ENCODE measurements around the gene IL12RB2.
A peak's percentile ranks its signal among the peaks of the same experiment; 100 is the strongest.
"Not testable (repeated sequence)": the region's sequence is repeated elsewhere in the genome, so short reads cannot be mapped to it uniquely, and the experiment has no call there.

Gene IL12RB2

GRCh38 chr1:67417733-67418132, 110.1 kb downstream of the IL12RB2 start:
- peak overlapping the region; percentile 37 for H3K27ac Mint-ChIP-seq
- peaks cover 100% of the 10 kb centered on the region for H3K36me3 Mint-ChIP-seq
- peaks cover 54% of the 10 kb centered on the region for H3K4me1 Mint-ChIP-seq
- not testable (repeated sequence) for DNase-seq (ENCODE audit: low spot score in 2 of 2); ATAC-seq; H3K4me3 Mint-ChIP-seq; H3K9me3 Mint-ChIP-seq

- Mint-ChIP-seq H3K4me3 (no peak overlapping the region), H3K36me3 (peaks cover 100% of the 10 kb centered on the region), H3K4me1 (peaks cover 60% of the 10 kb centered on the region), H3K27ac (peak overlapping the region; percentile 80), H3K9me3 (no peaks in the 10 kb centered on the region)
- DNase-seq (ENCODE audit: low spot score in 2 of 2) (no peak), ATAC-seq (no peak)
Measured at GRCh38 chr1:67418839-67419586, 111.3 kb downstream of the IL12RB2 start.

- H3K4me1 Mint-ChIP-seq: peaks cover 59% of the 10 kb centered on the region
- DNase-seq (ENCODE audit: low spot score in 2 of 2) (no peak), ATAC-seq (no peak)
- H3K9me3 Mint-ChIP-seq: no peaks in the 10 kb centered on the region
- peak overlapping the region; percentile 80 for H3K27ac Mint-ChIP-seq
- peaks cover 100% of the 10 kb centered on the region for H3K36me3 Mint-ChIP-seq
- H3K4me3 Mint-ChIP-seq: no peak overlapping the region
Measured at GRCh38 chr1:67420835-67421492, 113.3 kb downstream of the IL12RB2 start.

GRCh38 chr1:67427465-67427864, 119.8 kb downstream of the IL12RB2 start:
- Mint-ChIP-seq H3K9me3 (no peaks in the 10 kb centered on the region), H3K27ac (peak overlapping the region; percentile 100), H3K36me3 (peaks cover 92% of the 10 kb centered on the region), H3K4me3 (peak overlapping the region; percentile 99), H3K4me1 (peaks cover 57% of the 10 kb centered on the region)
- ATAC-seq: no peak
- no peak for DNase-seq (ENCODE audit: low spot score in 2 of 2)

DNA sequence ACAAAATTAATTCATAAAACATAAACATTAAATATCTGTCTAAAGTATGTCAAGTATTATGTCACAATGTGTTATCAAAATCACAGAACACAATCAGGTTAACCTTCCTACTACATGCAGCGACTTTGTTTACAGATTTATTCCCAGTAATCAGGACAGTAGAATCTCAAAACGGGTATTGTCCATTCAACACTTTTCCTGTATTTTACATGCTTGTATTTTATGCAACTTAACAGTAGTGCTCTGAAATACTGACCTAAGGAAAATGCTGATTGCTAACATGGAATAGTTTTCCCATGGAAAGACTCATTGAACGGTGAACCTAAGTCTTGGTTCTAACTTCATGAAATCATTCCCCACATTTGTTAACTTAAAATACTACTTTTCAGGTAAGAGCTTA, 120.3 kb downstream of the IL12RB2 start:
- H3K27ac Mint-ChIP-seq: peak overlapping the region; percentile 100
- peaks cover 52% of the 10 kb centered on the region for H3K4me1 Mint-ChIP-seq
- peaks cover 87% of the 10 kb centered on the region for H3K36me3 Mint-ChIP-seq
- DNase-seq (ENCODE audit: low spot score in 2 of 2): no peak
- ATAC-seq: no peak
- no peaks in the 10 kb centered on the region for H3K9me3 Mint-ChIP-seq
- peak overlapping the region; percentile 99 for H3K4me3 Mint-ChIP-seq

DNA sequence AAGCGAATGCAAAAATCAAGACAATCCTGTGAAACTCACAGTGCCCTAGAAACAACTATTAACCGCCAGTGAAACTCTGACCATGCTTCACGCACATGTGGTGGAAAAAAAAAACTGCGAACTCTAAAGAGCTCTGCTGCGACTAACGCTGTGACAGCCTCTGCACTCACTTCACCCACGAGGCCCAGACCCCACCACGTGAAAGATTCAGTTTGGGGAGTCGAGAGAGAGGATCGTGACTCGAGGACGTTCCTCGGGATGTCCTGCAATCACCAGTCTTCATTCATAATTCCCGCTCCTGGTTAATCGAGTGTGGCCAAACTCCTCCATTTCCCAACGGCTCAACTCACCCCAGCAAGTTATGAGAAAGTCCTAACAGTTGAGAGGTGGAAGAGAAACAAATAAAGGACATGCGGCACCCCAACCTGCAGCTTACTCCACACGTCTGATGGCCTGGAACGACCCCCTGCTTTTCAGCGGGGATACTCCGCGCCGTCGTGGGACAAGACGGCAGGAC, 121.4 kb downstream of the IL12RB2 start:
- Mint-ChIP-seq H3K9me3 (no peaks in the 10 kb centered on the region), H3K27ac (peak overlapping the region; percentile 100), H3K4me1 (peaks cover 50% of the 10 kb centered on the region), H3K4me3 (peak overlapping the region; percentile 99), H3K36me3 (peaks cover 76% of the 10 kb centered on the region)
- DNase-seq (ENCODE audit: low spot score in 2 of 2) (peak; percentile 21 to 64), ATAC-seq (no peak)

DNA sequence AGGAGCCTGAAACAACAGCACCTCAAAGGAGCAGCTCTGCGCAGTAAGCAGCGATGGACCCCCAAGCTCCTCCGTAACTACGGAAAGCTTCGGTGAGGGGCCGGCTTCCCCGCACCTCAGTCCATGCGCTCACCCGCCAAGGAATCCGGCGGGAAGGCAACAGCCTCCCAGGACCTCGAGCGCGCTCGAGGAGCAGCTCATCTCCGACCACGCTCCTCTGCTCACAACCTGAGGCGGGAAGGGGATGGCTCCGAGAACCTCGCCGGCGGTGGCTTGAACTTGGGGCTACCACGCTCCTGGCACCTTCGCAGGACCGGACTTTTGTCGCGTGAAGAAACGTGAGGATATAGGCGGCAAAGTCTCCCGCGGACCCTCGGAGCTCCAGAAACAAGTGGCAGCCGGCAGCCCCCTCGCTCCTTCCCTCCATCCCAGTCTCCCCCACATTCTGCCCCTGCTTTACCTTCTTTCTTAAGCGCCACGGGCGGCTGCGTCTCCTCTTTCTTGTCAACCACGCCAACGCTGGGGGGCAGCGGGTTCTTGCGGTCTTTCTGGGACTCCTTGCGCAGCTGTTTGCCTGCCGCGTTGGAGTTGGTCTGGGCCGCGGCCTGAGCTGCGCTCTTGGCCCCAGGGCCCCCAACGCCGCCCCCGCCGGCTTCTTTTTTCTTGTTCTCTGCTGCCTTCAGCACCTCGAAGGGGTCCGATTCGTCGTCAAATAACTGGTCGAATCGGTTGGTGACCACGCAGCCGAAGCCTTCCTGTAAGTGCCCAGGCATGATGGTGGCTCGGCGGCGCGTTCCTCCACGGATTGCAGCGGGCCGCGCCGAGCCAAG, 122.1 kb downstream of the IL12RB2 start:
- Mint-ChIP-seq H3K4me3 (peak overlapping the region; percentile 99), H3K9me3 (no peaks in the 10 kb centered on the region), H3K27ac (peak overlapping the region; percentile 100), H3K4me1 (peaks cover 46% of the 10 kb centered on the region), H3K36me3 (peaks cover 69% of the 10 kb centered on the region)
- DNase-seq (ENCODE audit: low spot score in 2 of 2) (peak in 1 of 2 donors; percentile 29), ATAC-seq (peak; percentile 19)

DNA sequence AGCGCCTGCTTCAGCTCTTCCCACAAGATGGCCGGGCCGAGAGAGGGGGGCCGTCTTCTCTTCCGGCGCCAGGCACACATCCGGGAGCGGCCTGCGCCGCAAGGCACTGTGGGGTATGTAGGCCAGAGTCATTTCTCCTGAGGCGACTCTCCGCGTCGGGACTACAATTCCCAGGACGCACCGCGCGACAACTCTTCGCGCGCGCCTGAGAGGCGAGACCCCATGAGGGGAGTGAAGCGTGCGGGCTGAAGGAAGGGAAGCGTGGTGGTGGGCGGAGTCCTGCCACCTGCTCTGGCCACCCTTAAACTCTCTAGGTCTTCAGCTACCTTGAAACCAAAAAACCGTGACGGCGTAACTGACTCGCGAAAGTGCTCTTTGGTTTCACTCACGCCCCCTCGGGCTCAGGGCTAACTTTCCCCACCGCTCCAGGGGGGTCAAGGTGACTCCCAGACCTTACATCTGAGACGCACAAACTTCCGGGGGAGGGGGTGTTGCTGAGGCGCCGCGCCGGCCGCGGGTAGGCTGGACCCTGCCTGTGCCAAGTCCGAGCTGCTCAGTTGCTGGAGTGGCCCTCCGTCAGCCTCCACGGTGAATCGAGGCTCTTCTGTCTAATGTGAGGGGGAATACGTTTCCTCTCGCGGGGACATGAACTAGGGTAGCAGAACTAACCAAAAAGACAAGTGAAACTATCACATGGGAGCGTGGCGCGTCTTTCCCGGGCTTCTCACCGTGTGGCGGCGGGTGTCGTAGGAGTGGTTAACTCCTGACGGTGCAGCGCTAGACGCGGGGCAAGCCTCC, 122.9 kb downstream of the IL12RB2 start, which contains the start of gene SERBP1:
Gene SERBP1, minus strand, starts transcription at position 45 of the 798 bp plus-strand sequence. CDS start 102 bp downstream, outside the sequence.
- peak; percentile 83 to 95 for DNase-seq (ENCODE audit: low spot score in 2 of 2)
- ATAC-seq: peak; percentile 94
- Mint-ChIP-seq H3K9me3 (no peaks in the 10 kb centered on the region), H3K4me3 (peak within 1 kb of the TSS; percentile 99), H3K36me3 (peaks cover 61% of the 10 kb centered on the region), H3K27ac (peak within 1 kb of the TSS; percentile 100), H3K4me1 (peaks cover 39% of the 10 kb centered on the region)

DNA sequence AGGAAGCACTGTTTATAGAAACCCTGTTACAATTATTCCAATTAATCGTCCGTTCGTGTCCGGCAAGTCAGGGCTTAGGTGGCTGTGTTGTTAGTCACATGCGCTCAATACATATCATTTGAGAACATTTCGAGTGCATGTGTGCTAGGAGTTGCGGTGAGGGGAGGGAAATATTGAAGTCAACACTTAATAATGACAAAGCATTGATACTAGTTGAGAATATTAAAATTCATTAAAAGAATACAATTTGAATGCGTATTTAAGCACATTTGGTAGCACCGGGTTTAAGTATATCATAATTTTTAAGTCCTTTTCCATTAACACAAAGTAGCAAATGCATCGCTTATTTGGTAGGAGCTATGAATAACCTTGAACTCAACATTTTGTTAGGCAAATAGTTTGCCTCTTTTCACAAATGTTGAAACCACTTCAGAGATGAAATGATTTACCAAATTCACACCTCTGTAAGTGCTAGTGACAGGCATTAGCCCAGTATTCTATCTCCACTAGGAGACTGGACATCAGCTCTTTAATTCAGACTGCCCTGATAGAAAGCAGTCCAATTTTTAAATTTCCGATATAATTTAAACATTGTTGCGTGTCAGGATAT, 123.6 kb downstream of the IL12RB2 start:
- Mint-ChIP-seq H3K27ac (peak overlapping the region; percentile 100), H3K36me3 (peaks cover 54% of the 10 kb centered on the region), H3K4me1 (peaks cover 32% of the 10 kb centered on the region), H3K4me3 (peak overlapping the region; percentile 99), H3K9me3 (no peaks in the 10 kb centered on the region)
- DNase-seq (ENCODE audit: low spot score in 2 of 2): no peak
- ATAC-seq: no peak

- DNase-seq (ENCODE audit: low spot score in 2 of 2) (no peak), ATAC-seq (no peak)
- Mint-ChIP-seq H3K9me3 (no peaks in the 10 kb centered on the region), H3K27ac (peak overlapping the region; percentile 62), H3K4me3 (peak overlapping the region; percentile 99), H3K36me3 (peaks cover 46% of the 10 kb centered on the region), H3K4me1 (peaks cover 27% of the 10 kb centered on the region)
Measured at GRCh38 chr1:67431869-67432578, 124.4 kb downstream of the IL12RB2 start.

DNA sequence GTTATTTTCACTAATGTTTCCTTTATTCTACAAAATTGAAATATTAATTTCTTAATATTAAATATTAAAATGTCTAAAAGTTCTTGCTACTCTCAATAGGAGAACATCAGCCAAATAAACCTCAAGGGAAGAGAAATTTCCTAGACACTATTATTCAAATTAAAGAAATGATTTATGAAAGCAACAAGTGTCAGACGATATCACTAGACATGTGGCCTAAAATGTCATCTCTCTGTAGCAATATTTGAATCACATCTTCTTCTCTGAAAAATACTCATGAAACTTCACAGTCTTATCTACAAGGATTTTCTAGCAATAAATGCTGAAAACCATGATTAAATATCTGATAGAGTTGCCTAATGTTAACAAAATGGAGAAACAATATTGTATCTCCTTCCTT, 125.1 kb downstream of the IL12RB2 start:
- H3K36me3 Mint-ChIP-seq: peaks cover 39% of the 10 kb centered on the region
- no peak for DNase-seq (ENCODE audit: low spot score in 2 of 2)
- H3K9me3 Mint-ChIP-seq: no peaks in the 10 kb centered on the region
- peaks cover 21% of the 10 kb centered on the region for H3K4me1 Mint-ChIP-seq
- no peak overlapping the region for H3K4me3 Mint-ChIP-seq
- no peak overlapping the region for H3K27ac Mint-ChIP-seq
- ATAC-seq: no peak

GRCh38 chr1:67433837-67434236, 126.2 kb downstream of the IL12RB2 start:
- Mint-ChIP-seq H3K4me3 (no peak overlapping the region), H3K27ac (no peak overlapping the region), H3K9me3 (no peaks in the 10 kb centered on the region), H3K4me1 (peaks cover 21% of the 10 kb centered on the region), H3K36me3 (peaks cover 28% of the 10 kb centered on the region)
- DNase-seq (ENCODE audit: low spot score in 2 of 2) (no peak), ATAC-seq (no peak)

DNA sequence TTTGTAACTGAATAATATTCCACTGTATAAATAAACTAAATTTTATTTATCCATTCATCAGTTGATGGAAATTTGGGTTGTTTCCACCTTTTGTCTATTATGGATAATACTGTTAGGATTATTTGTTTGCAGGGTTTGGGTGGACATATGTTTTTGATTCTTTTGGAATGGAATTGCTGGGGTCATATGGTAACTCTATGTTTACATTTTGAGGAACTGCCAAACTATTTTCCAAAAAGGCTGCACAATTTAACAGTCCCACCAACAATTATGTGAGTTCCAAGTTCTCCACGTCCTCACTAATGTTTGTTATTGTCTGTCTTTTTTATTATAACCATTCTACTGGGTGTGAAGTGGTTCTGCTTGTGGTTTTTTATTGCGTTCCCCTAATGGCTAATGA, 126.8 kb downstream of the IL12RB2 start:
- Mint-ChIP-seq H3K4me1 (peaks cover 21% of the 10 kb centered on the region), H3K36me3 (peaks cover 22% of the 10 kb centered on the region), H3K4me3 (no peak overlapping the region), H3K9me3 (no peaks in the 10 kb centered on the region), H3K27ac (no peak overlapping the region)
- no peak for ATAC-seq
- no peak for DNase-seq (ENCODE audit: low spot score in 2 of 2)
